Naive thymus-derived CD4-positive, alpha-beta T cell (primary cell): ENCODE measurements around the gene ASAP2. TPM values are rescaled to one million over a fixed set of nuclear protein-coding genes. Genes with fewer than 3 reads are reported as not detected.

ENCODE experiments used
- ATAC-seq: fragments of 150-1000 bp; cut with Tn5 transposase; 2 replicates; pipeline ENCODE4 v1.10.0; 2021; ENCODE audit warnings: mild to moderate bottlenecking, moderate library complexity
- CTCF ChIA-PET: fragments of 350-600 bp; sonication (Branson Sonifier 250); formaldehyde crosslinking; loops from one replicate; lab custom pipeline; 2021; ENCODE audit warnings: antibody characterized with exemption; lab: Charles Lee
- POLR2A ChIA-PET: fragments of 350-600 bp; sonication (Branson Sonifier 250); formaldehyde crosslinking; loops from one replicate; lab custom pipeline; 2021; ENCODE audit warnings: antibody characterized with exemption, inconsistent platforms; lab: Charles Lee
- DNase-seq, 9 donors: peaks; one replicate each; pipeline versions ENCODE4 v3.0.0 to v3.0.0-alpha.2; 2020 to 2022; ENCODE audit warnings: mixed read lengths in 1 of 9
- H3K27ac ChIP-seq: one replicate; pipeline ENCODE4 v1.7.0; 2013; ENCODE audit warnings: mild to moderate bottlenecking, low read depth, low read length, moderate library complexity
- H3K27me3 ChIP-seq, 2 donors: one replicate each; pipeline ENCODE4 v1.7.0; 2013; ENCODE audit warnings: low read length in 2 of 2, mild to moderate bottlenecking in 2 of 2, moderate library complexity in 2 of 2; ENCODE audit not compliant: control insufficient read depth in 2 of 2, insufficient read depth in 2 of 2
- H3K36me3 ChIP-seq, 3 experiments: 1 replicate in 2 of 3; 2 replicates in 1 of 3; pipeline ENCODE4 v1.7.0; 2013; ENCODE audit warnings: low read length in 3 of 3, mild to moderate bottlenecking in 3 of 3, moderate library complexity in 1 of 3; ENCODE audit not compliant: insufficient read depth in 3 of 3, control insufficient read depth in 2 of 3
- H3K4me1 ChIP-seq, 2 donors: one replicate each; pipeline ENCODE4 v1.7.0; 2013; ENCODE audit warnings: low read length in 2 of 2, mild to moderate bottlenecking in 2 of 2, moderate library complexity in 1 of 2; ENCODE audit not compliant: control insufficient read depth in 2 of 2, insufficient read depth in 2 of 2
- H3K4me3 ChIP-seq: 2 replicates; pipeline ENCODE4 v1.7.0; 2013; ENCODE audit warnings: mild to moderate bottlenecking, low read length
- H3K9me3 ChIP-seq, 3 experiments: 1 replicate in 2 of 3; 2 replicates in 1 of 3; pipeline ENCODE4 v1.7.0; 2013; ENCODE audit warnings: low read length in 3 of 3; ENCODE audit not compliant: control insufficient read depth in 2 of 3
- H3K27ac Mint-ChIP-seq, 9 donors: one replicate each; pipeline ENCODE4 v1.8.0; 2020 to 2022; ENCODE audit warnings: mixed read lengths in 9 of 9, mild to moderate bottlenecking in 8 of 9, moderate library complexity in 5 of 9, inconsistent platforms in 2 of 9
- H3K27me3 Mint-ChIP-seq, 5 donors: one replicate each; pipeline ENCODE4 v1.8.0; 2021 to 2022; ENCODE audit warnings: mixed read lengths in 5 of 5, mild to moderate bottlenecking in 1 of 5
- H3K36me3 Mint-ChIP-seq, 5 donors: one replicate each; pipeline ENCODE4 v1.8.0; 2020 to 2022; ENCODE audit warnings: mixed read lengths in 5 of 5, mild to moderate bottlenecking in 3 of 5, inconsistent platforms in 1 of 5
- H3K4me1 Mint-ChIP-seq, 7 donors: one replicate each; pipeline ENCODE4 v1.8.0; 2020 to 2022; ENCODE audit warnings: mixed read lengths in 7 of 7, mild to moderate bottlenecking in 3 of 7, inconsistent platforms in 1 of 7
- H3K4me3 Mint-ChIP-seq, 10 donors: one replicate each; pipeline ENCODE4 v1.8.0; 2020 to 2022; ENCODE audit warnings: mild to moderate bottlenecking in 10 of 10, mixed read lengths in 10 of 10, moderate library complexity in 6 of 10, inconsistent platforms in 2 of 10
- H3K9me3 Mint-ChIP-seq, 11 donors: one replicate each; pipeline ENCODE4 v1.8.0; 2020 to 2022; ENCODE audit warnings: mixed read lengths in 11 of 11, mild to moderate bottlenecking in 4 of 11, inconsistent platforms in 1 of 11, moderate library complexity in 1 of 11
- intact Hi-C, 2 donors: fragments of 100-400 bp; cut with micrococcal nuclease; formaldehyde crosslinking; loops; one replicate each; pipeline ENCODE4 v1.15.1; 2023
- polyA plus RNA-seq, 2 donors: library from polyadenylated mRNA; unstranded; fragments of 300-500 nt; fragmentation: Illumina TruSeq; gene quantifications; one replicate each; pipeline ENCODE4 v1.2.3, GENCODE V29; 2021
- total RNA-seq, 6 experiments: library from RNA in 5 of 6; stranded (reverse) in 5 of 6; gene quantifications; 1 replicate in 5 of 6; 2 replicates in 1 of 6; pipeline ENCODE4 v1.2.3 and lab custom pipeline; 2021 to 2026

The ASAP2 gene
- total and polyA plus RNA-seq, 7 experiments from 2014 or later, result 0.10 to 1.2 (median 0.45) TPM; not detected in 4

- Histone ChIP-seq H3K27ac (no peak overlapping the region), H3K9me3 (no peaks in the 10 kb centered on the region), H3K4me3 (no peak overlapping the region), H3K27me3 (no peaks in the 10 kb centered on the region), H3K36me3 (no peaks in the 10 kb centered on the region), H3K4me1 (no peaks in the 10 kb centered on the region)
- peaks cover 0 to 24% (median 15%) of the 10 kb centered on the region in 5 donors for H3K27me3 Mint-ChIP-seq
- H3K36me3 Mint-ChIP-seq, result no peaks in the 10 kb centered on the region
- no peak for ATAC-seq
- peaks cover 0 to 2% (median 0%) of the 10 kb centered on the region in 7 donors for H3K4me1 Mint-ChIP-seq
- H3K27ac Mint-ChIP-seq, result no peak overlapping the region
- no peak overlapping the region for H3K4me3 Mint-ChIP-seq
- POLR2A ChIA-PET, result no interaction called here
- no peak for DNase-seq
- H3K9me3 Mint-ChIP-seq, result peaks cover 0 to 8% (median 3%) of the 10 kb centered on the region in 11 donors
- intact Hi-C loops, result no loop called here
- CTCF ChIA-PET, result no interaction called here
Measured at GRCh38 chr2:9276074-9276473, 69.5 kb downstream of the ASAP2 start.

GRCh38 chr2:9276901-9277451 is 70.4 kb downstream of the ASAP2 start:
- Mint-ChIP-seq H3K9me3 (peaks cover 0 to 8% (median 0%) of the 10 kb centered on the region in 11 donors), H3K27me3 (peaks cover 0 to 24% (median 15%) of the 10 kb centered on the region in 5 donors), H3K4me1 (peaks cover 0 to 2% (median 0%) of the 10 kb centered on the region in 7 donors), H3K4me3 (no peak overlapping the region), H3K36me3 (no peaks in the 10 kb centered on the region), H3K27ac (no peak overlapping the region)
- ChIA-PET POLR2A (no interaction called here), CTCF (no interaction called here)
- DNase-seq (no peak), ATAC-seq (no peak)
- Histone ChIP-seq H3K4me3 (no peak overlapping the region), H3K27me3 (no peaks in the 10 kb centered on the region), H3K36me3 (no peaks in the 10 kb centered on the region), H3K27ac (no peak overlapping the region), H3K9me3 (no peaks in the 10 kb centered on the region), H3K4me1 (no peaks in the 10 kb centered on the region)
- intact Hi-C loops, result no loop called here

- CTCF ChIA-PET, result no interaction called here
Measured at GRCh38 chr2:9278439-9278838, 71.8 kb downstream of the ASAP2 start.

GRCh38 chr2:9279426-9279825 is 72.8 kb downstream of the ASAP2 start:
- no peak overlapping the region for H3K4me3 Mint-ChIP-seq
- H3K36me3 Mint-ChIP-seq, result no peaks in the 10 kb centered on the region
- H3K9me3 ChIP-seq, result no peaks in the 10 kb centered on the region
- H3K27me3 ChIP-seq, result no peaks in the 10 kb centered on the region
- no peak overlapping the region for H3K4me3 ChIP-seq
- DNase-seq (no peak), ATAC-seq (no peak)
- no peak overlapping the region for H3K27ac Mint-ChIP-seq
- peaks cover 0 to 2% (median 0%) of the 10 kb centered on the region in 7 donors for H3K4me1 Mint-ChIP-seq
- ChIA-PET CTCF (no interaction called here), POLR2A (interaction anchor here (0.8 kb wide), 1 partner anchor 411 kb away, joined by 3 read pairs; no protein-coding TSS in a partner anchor)
- peaks cover 0 to 20% (median 4%) of the 10 kb centered on the region in 5 donors for H3K27me3 Mint-ChIP-seq
- no peak overlapping the region for H3K27ac ChIP-seq
- H3K36me3 ChIP-seq, result no peaks in the 10 kb centered on the region
- H3K9me3 Mint-ChIP-seq, result no peaks in the 10 kb centered on the region
- H3K4me1 ChIP-seq, result no peaks in the 10 kb centered on the region
- intact Hi-C loops, result no loop called here

More at GRCh38 chr2:9278439-9278838, 71.8 kb downstream of the ASAP2 start:
- H3K27me3 Mint-ChIP-seq, result peaks cover 0 to 21% (median 8%) of the 10 kb centered on the region in 5 donors
- POLR2A ChIA-PET, result no interaction called here
- no peaks in the 10 kb centered on the region for H3K27me3 ChIP-seq
- H3K4me3 ChIP-seq, result no peak overlapping the region
- intact Hi-C loops, result no loop called here
- ATAC-seq (no peak), DNase-seq (no peak)
- H3K4me1 ChIP-seq, result no peaks in the 10 kb centered on the region
- peaks cover 0 to 2% (median 0%) of the 10 kb centered on the region in 7 donors for H3K4me1 Mint-ChIP-seq
- peaks cover 0 to under 1% (median 0%) of the 10 kb centered on the region in 11 donors for H3K9me3 Mint-ChIP-seq
- no peak overlapping the region for H3K27ac Mint-ChIP-seq
- no peak overlapping the region for H3K27ac ChIP-seq
- no peaks in the 10 kb centered on the region for H3K9me3 ChIP-seq
- H3K36me3 ChIP-seq, result no peaks in the 10 kb centered on the region
- H3K36me3 Mint-ChIP-seq, result no peaks in the 10 kb centered on the region
- H3K4me3 Mint-ChIP-seq, result no peak overlapping the region

- H3K27ac Mint-ChIP-seq, result no peak overlapping the region
- intact Hi-C loops, result no loop called here
- H3K27ac ChIP-seq, result no peak overlapping the region
- ATAC-seq (no peak), DNase-seq (no peak)
- no peaks in the 10 kb centered on the region for H3K36me3 Mint-ChIP-seq
- no peaks in the 10 kb centered on the region for H3K36me3 ChIP-seq
- H3K27me3 Mint-ChIP-seq, result peaks cover 0 to 20% (median 4%) of the 10 kb centered on the region in 5 donors
- H3K9me3 Mint-ChIP-seq, result no peaks in the 10 kb centered on the region
- no peak overlapping the region for H3K4me3 Mint-ChIP-seq
- H3K4me1 ChIP-seq, result no peaks in the 10 kb centered on the region
- no peaks in the 10 kb centered on the region for H3K27me3 ChIP-seq
- ChIA-PET CTCF (no interaction called here), POLR2A (no interaction called here)
- H3K4me1 Mint-ChIP-seq, result peaks cover 0 to 2% (median 0%) of the 10 kb centered on the region in 7 donors
- H3K9me3 ChIP-seq, result no peaks in the 10 kb centered on the region
- H3K4me3 ChIP-seq, result no peak overlapping the region
Measured at GRCh38 chr2:9280224-9280623, 73.6 kb downstream of the ASAP2 start.

GRCh38 chr2:9281145-9281544 is 74.5 kb downstream of the ASAP2 start:
- H3K27ac ChIP-seq, result no peak overlapping the region
- H3K27ac Mint-ChIP-seq, result no peak overlapping the region
- H3K36me3 Mint-ChIP-seq, result no peaks in the 10 kb centered on the region
- H3K4me3 Mint-ChIP-seq, result no peak overlapping the region
- no peaks in the 10 kb centered on the region for H3K36me3 ChIP-seq
- no peaks in the 10 kb centered on the region for H3K9me3 Mint-ChIP-seq
- no peak for ATAC-seq
- ChIA-PET POLR2A (no interaction called here), CTCF (no interaction called here)
- H3K27me3 ChIP-seq, result no peaks in the 10 kb centered on the region
- no peak for DNase-seq
- H3K27me3 Mint-ChIP-seq, result peaks cover 0 to 17% (median 4%) of the 10 kb centered on the region in 5 donors
- H3K4me1 Mint-ChIP-seq, result peaks cover 0 to under 1% (median 0%) of the 10 kb centered on the region in 7 donors
- H3K4me1 ChIP-seq, result no peaks in the 10 kb centered on the region
- no peaks in the 10 kb centered on the region for H3K9me3 ChIP-seq
- intact Hi-C loops, result no loop called here
- H3K4me3 ChIP-seq, result no peak overlapping the region
